Kidney (tissue), 14 donors: ENCODE results near the gene WDR17. TPM values are rescaled to one million over a fixed set of nuclear protein-coding genes. Genes with fewer than 3 reads are reported as not detected.

ENCODE experiments used
- DNase-seq, 5 donors: peaks; one replicate each; pipeline ENCODE4 v3.0.0-alpha.2; 2013 to 2020
- FAIRE-seq: peaks from 2 replicates; lab custom pipeline; 2012; peaks lifted over from hg19 to GRCh38; lab: Jason Lieb, UNC
- H3K27ac ChIP-seq, 2 donors: one replicate each; pipeline ENCODE4 v1.7.0; 2013; ENCODE audit warnings: low read depth in 2 of 2, low read length in 2 of 2, inconsistent platforms in 1 of 2
- H3K27me3 ChIP-seq: one replicate; pipeline ENCODE4 v1.7.1; 2013; ENCODE audit warnings: low read length, inconsistent platforms; ENCODE audit not compliant: control insufficient read depth, insufficient read depth
- H3K36me3 ChIP-seq, 3 donors: one replicate each; pipeline versions ENCODE4 v1.7.0 to v1.7.1; 2013; ENCODE audit warnings: low read length in 3 of 3, control low read depth in 1 of 3, inconsistent platforms in 1 of 3; ENCODE audit not compliant: insufficient read depth in 3 of 3, control insufficient read depth in 2 of 3
- H3K4me1 ChIP-seq, 3 donors: one replicate each; pipeline versions ENCODE4 v1.7.0 to v1.7.1; 2013; ENCODE audit warnings: low read length in 3 of 3, inconsistent platforms in 1 of 3, low read depth in 1 of 3; ENCODE audit not compliant: control insufficient read depth in 2 of 3, insufficient read depth in 2 of 3
- H3K4me3 ChIP-seq, 3 donors: one replicate each; pipeline versions ENCODE4 v1.7.0 to v1.8.1; 2013; ENCODE audit warnings: low read length in 3 of 3, control low read depth in 1 of 3, inconsistent platforms in 1 of 3
- H3K9ac ChIP-seq, 3 donors: one replicate each; pipeline versions ENCODE4 v1.7.0 to v1.7.1; 2013; ENCODE audit warnings: low read length in 3 of 3, control low read depth in 1 of 3, inconsistent platforms in 1 of 3
- H3K9me3 ChIP-seq, 3 donors: one replicate each; pipeline versions ENCODE4 v1.7.0 to v1.7.1; 2013; ENCODE audit warnings: low read length in 3 of 3, control low read depth in 1 of 3, inconsistent platforms in 1 of 3; ENCODE audit not compliant: control insufficient read depth in 2 of 3, insufficient read depth in 1 of 3
- intact Hi-C: fragments of 100-400 bp; cut with DNase I; formaldehyde crosslinking; loops from one replicate; pipeline ENCODE4 v1.11.1; 2022
- polyA plus RNA-seq: library from polyadenylated mRNA; stranded (reverse); fragments of 350-450 nt; fragmentation: Illumina TruSeq; extraction: RNeasy Lipid Tissue Mini Kit (QIAGEN cat#74804); gene quantifications from one replicate; pipeline ENCODE4 v1.2.3, GENCODE V29; 2014; ENCODE audit warnings: low read depth, low replicate concordance; ENCODE audit not compliant: insufficient read depth
- total RNA-seq: library from RNA; stranded (reverse); fragmentation: NEBNext Ultra II Directional; extraction: Animal tissue kit (Norgen Biotek cat#: 25700); gene quantifications from one replicate; pipeline ENCODE4 v1.2.1, GENCODE V29; 2021
- TF ChIP-seq, protein P1 (sequence below): IDR thresholded peaks from 3 replicates; pipeline ENCODE4 v1.5.1; 2012; ENCODE audit warnings: mild to moderate bottlenecking, moderate library complexity, borderline replicate concordance; ENCODE audit not compliant: insufficient read depth; ENCODE audit errors: extremely low read depth
- donor health status: control.
- donor health status: control.
- donor health status: control.
- donor health status: control.
- donor health status: control.
- donor health status: DM: yes; HTN: yes; CAD: no.
- donor health status: Normal renal cell carcinoma (clear cell type).

WDR17 gene
- total and polyA plus RNA-seq, 2 donors from 2014 or later: 1.4 to 6.4 TPM

DNA sequence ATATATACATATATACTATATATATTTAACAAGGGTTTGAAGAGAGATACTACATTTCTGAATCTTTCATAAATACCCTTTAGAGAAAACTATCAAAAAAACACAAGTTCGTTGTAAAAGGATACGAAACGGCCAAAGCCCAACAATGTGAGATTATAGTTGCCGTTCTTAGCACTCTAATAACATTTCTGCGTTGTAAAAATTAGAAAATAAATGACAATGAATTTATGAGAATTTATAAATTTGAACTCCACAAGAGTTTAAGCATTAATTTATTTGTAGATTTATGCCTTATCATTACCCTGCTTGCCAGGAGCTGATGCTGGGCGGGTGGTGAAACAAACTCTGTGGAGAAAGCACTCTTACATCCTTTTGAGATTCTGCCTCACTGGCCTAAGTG is 1.1 kb downstream of the WDR17 start:
- intact Hi-C loops: no loop called here
- no peaks in the 10 kb centered on the region for H3K36me3 ChIP-seq
- H3K9ac ChIP-seq: no peak overlapping the region
- DNase-seq (no peak), FAIRE-seq (peak; percentile 46)
- TF ChIP-seq, protein P1, sequence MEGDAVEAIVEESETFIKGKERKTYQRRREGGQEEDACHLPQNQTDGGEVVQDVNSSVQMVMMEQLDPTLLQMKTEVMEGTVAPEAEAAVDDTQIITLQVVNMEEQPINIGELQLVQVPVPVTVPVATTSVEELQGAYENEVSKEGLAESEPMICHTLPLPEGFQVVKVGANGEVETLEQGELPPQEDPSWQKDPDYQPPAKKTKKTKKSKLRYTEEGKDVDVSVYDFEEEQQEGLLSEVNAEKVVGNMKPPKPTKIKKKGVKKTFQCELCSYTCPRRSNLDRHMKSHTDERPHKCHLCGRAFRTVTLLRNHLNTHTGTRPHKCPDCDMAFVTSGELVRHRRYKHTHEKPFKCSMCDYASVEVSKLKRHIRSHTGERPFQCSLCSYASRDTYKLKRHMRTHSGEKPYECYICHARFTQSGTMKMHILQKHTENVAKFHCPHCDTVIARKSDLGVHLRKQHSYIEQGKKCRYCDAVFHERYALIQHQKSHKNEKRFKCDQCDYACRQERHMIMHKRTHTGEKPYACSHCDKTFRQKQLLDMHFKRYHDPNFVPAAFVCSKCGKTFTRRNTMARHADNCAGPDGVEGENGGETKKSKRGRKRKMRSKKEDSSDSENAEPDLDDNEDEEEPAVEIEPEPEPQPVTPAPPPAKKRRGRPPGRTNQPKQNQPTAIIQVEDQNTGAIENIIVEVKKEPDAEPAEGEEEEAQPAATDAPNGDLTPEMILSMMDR: no peak
- H3K4me3 ChIP-seq: no peak overlapping the region
- no peaks in the 10 kb centered on the region for H3K9me3 ChIP-seq
- peaks cover 0 to 2% (median 0%) of the 10 kb centered on the region in 3 donors for H3K4me1 ChIP-seq
- H3K27me3 ChIP-seq: no peaks in the 10 kb centered on the region
- H3K27ac ChIP-seq: no peak overlapping the region

- no peak overlapping the region for H3K9ac ChIP-seq
- no peaks in the 10 kb centered on the region for H3K4me1 ChIP-seq
- FAIRE-seq (no peak), DNase-seq (no peak)
- no peak overlapping the region for H3K27ac ChIP-seq
- H3K27me3 ChIP-seq: no peaks in the 10 kb centered on the region
- no peak overlapping the region for H3K4me3 ChIP-seq
- H3K9me3 ChIP-seq: no peaks in the 10 kb centered on the region
- H3K36me3 ChIP-seq: no peaks in the 10 kb centered on the region
- TF ChIP-seq, protein P1: no peak
- intact Hi-C loops: no loop called here
Measured at GRCh38 chr4:176077561-176077960, 11.9 kb downstream of the WDR17 start.

DNA sequence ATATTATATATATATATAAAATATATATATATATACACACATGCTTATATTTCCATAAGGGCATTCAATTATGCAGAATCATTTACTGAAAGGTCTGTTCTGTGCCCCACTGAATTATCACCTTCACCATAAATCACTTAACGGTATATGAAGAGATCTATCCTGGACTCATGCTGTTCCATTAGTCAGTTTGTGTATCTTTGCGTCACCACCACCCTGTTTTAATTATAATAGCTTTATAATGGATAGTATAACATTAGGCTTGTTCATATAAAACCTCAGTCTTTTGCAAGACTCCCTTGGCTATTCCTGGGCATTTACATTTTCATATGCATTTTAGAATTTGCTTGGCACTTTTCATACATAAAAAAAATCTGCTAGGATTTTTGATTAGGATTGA is 19.1 kb downstream of the WDR17 start:
- Histone ChIP-seq H3K27ac (no peak overlapping the region), H3K4me1 (no peaks in the 10 kb centered on the region), H3K27me3 (no peaks in the 10 kb centered on the region), H3K9me3 (no peaks in the 10 kb centered on the region), H3K9ac (no peak overlapping the region), H3K36me3 (no peaks in the 10 kb centered on the region), H3K4me3 (no peak overlapping the region)
- no peak for DNase-seq
- no peak for FAIRE-seq
- TF ChIP-seq, protein P1: no peak
- intact Hi-C loops: no loop called here

GRCh38 chr4:176090115-176090514 is 24.5 kb downstream of the WDR17 start:
- TF ChIP-seq, protein P1: no peak
- Histone ChIP-seq H3K9me3 (no peaks in the 10 kb centered on the region), H3K4me1 (no peaks in the 10 kb centered on the region), H3K4me3 (no peak overlapping the region), H3K36me3 (no peaks in the 10 kb centered on the region), H3K27ac (no peak overlapping the region), H3K27me3 (no peaks in the 10 kb centered on the region), H3K9ac (no peak overlapping the region)
- DNase-seq (no peak), FAIRE-seq (no peak)
- intact Hi-C loops: no loop called here
